K562 (cell line): Measurements from ENCODE around the gene KCNQ5. TPM values are rescaled to one million over a fixed set of nuclear protein-coding genes. Genes with fewer than 3 reads are reported as not detected.

Source experiments
- ATAC-seq: fragments of 200-7000 bp; cut with Tn5 transposase; 3 replicates; pipeline ENCODE4 v1.9.1; 2020; ENCODE audit warnings: moderate library complexity
- BruUV-seq: library from RNA; stranded (reverse); fragments of 400-500 nt; replicated peaks from 2 replicates; lab custom pipeline; 2021; lab: Mats Ljungman, UMichigan
- CTCF ChIA-PET: fragments of 300-600 bp; formaldehyde crosslinking; extraction: SDS; loops from one replicate; lab custom pipeline; 2021; ENCODE audit warnings: low intra/inter-chr PET ratio; lab: Yijun Ruan, JAX
- POLR2A ChIA-PET: fragments of 300-600, 350-650 bp; sonication (Branson Sonifier 250); formaldehyde crosslinking; extraction: SDS; loops from one replicate; lab custom pipeline; 2021; ENCODE audit warnings: antibody characterized with exemption, inconsistent platforms; lab: Yijun Ruan, JAX
- DNase-seq, 4 experiments: peaks; one replicate each; pipeline versions ENCODE4 v3.0.0 to v3.0.0-alpha.2; 2011 to 2018; ENCODE audit warnings: low spot score in 3 of 4, mixed read lengths in 3 of 4; ENCODE audit errors: extremely low read depth in 1 of 4
- FAIRE-seq: peaks from 2 replicates; lab custom pipeline; 2011; peaks lifted over from hg19 to GRCh38; lab: Jason Lieb, UNC
- H2AFZ ChIP-seq: 2 replicates; pipeline ENCODE4 v1.6.0; 2011; ENCODE audit warnings: low read depth, low read length, control low read depth, inconsistent platforms
- H3K27ac ChIP-seq: fragments of 200-600 bp; 3 replicates; pipeline ENCODE4 v1.8.0; 2011; ENCODE audit warnings: low read depth, mild to moderate bottlenecking, control low read depth, inconsistent platforms, low read length, moderate library complexity, mixed read lengths; ENCODE audit errors: extremely low read depth
- H3K27me3 ChIP-seq, 2 experiments: fragments of 300-600 bp in 1 of 2; 2 replicates in 1 of 2; 3 replicates in 1 of 2; pipeline versions ENCODE4 v1.6.0 to v1.8.0; 2011; ENCODE audit warnings: inconsistent platforms in 2 of 2, low read length in 2 of 2, mild to moderate bottlenecking in 1 of 2, mixed read lengths in 1 of 2, moderate library complexity in 1 of 2; ENCODE audit not compliant: control insufficient read depth in 2 of 2, insufficient read depth in 2 of 2
- H3K36me3 ChIP-seq: fragments of 300-600 bp; 3 replicates; pipeline ENCODE4 v1.8.0; 2011; ENCODE audit warnings: mild to moderate bottlenecking, low read length, inconsistent platforms; ENCODE audit not compliant: control insufficient read depth, insufficient read depth
- H3K4me1 ChIP-seq, 2 experiments: fragments of 200-600 bp in 1 of 2; replicated peaks in 1 of 2; 2 replicates in 1 of 2; 3 replicates in 1 of 2; pipeline versions ENCODE4 v1.5.1 to v1.8.0; 2011; ENCODE audit warnings: inconsistent platforms in 2 of 2, low read length in 2 of 2, mild to moderate bottlenecking in 1 of 2, mixed read lengths in 1 of 2, moderate library complexity in 1 of 2; ENCODE audit not compliant: control insufficient read depth in 2 of 2, insufficient read depth in 2 of 2
- H3K4me2 ChIP-seq: 2 replicates; pipeline ENCODE4 v1.6.1; 2011; ENCODE audit warnings: low read length, control low read depth, inconsistent platforms, mixed read lengths; ENCODE audit not compliant: insufficient read depth
- H3K4me3 ChIP-seq: fragments of 200-600 bp; sonication (generic), shearing (Covaris generic); 2 replicates; pipeline ENCODE4 v1.5.1; 2016; ENCODE audit warnings: control low read depth, inconsistent platforms
- H3K79me2 ChIP-seq: fragments of 200-600 bp; 3 replicates; pipeline ENCODE4 v1.8.0; 2011; ENCODE audit warnings: low read length, inconsistent platforms; ENCODE audit not compliant: control insufficient read depth, insufficient read depth
- H3K9ac ChIP-seq, 2 experiments: 2 replicates each; pipeline versions ENCODE4 v1.6.0 to v1.6.1; 2011; ENCODE audit warnings: low read depth in 2 of 2, low read length in 2 of 2, control low read depth in 1 of 2, inconsistent platforms in 1 of 2, mild to moderate bottlenecking in 1 of 2, mixed read lengths in 1 of 2; ENCODE audit not compliant: insufficient read depth in 1 of 2
- H3K9me1 ChIP-seq: one replicate; pipeline ENCODE4 v1.6.0; 2011; ENCODE audit warnings: inconsistent platforms, mild to moderate bottlenecking, low read length, moderate library complexity; ENCODE audit not compliant: control insufficient read depth, insufficient read depth
- H3K9me3 ChIP-seq: replicated peaks from 2 replicates; pipeline ENCODE4 v1.5.1; 2011; ENCODE audit warnings: low read depth, low read length, inconsistent platforms; ENCODE audit not compliant: control insufficient read depth, insufficient read depth
- H4K20me1 ChIP-seq: replicated peaks from 2 replicates; pipeline ENCODE4 v1.6.1; 2011; ENCODE audit warnings: low read length, inconsistent platforms, mixed read lengths; ENCODE audit not compliant: control insufficient read depth, insufficient read depth
- CTBP1 ChIP-seq: fragments of 450-650 bp; IDR thresholded peaks from 2 replicates; pipeline ENCODE4 v1.6.1; 2016; ENCODE audit warnings: borderline replicate concordance
- NFYB ChIP-seq: IDR thresholded peaks from 2 replicates; pipeline ENCODE4 v1.6.1; 2011; ENCODE audit warnings: mild to moderate bottlenecking, moderate library complexity; ENCODE audit not compliant: insufficient read length; ENCODE audit errors: extremely low read depth
- SIRT6 ChIP-seq: IDR thresholded peaks from one replicate; pipeline ENCODE4 v1.6.1; 2012; ENCODE audit warnings: low read depth, mild to moderate bottlenecking, control low read depth, inconsistent platforms, low read length, moderate library complexity
- SREBF1 ChIP-seq: fragments of 150-350 bp; IDR thresholded peaks from 2 replicates; pipeline ENCODE4 v1.6.1; 2014; ENCODE audit warnings: antibody characterized with exemption, low read depth, low read length, borderline replicate concordance
- WGBS: fragments of 100-300 bp; shearing (Covaris generic); methylation state at CpG from one replicate; pipeline ENCODE4 v1.1.6; 2016; ENCODE audit warnings: low coverage, mixed read lengths; ENCODE audit not compliant: insufficient coverage; ENCODE audit errors: missing lambda C conversion rate; 5-methylcytosine and 5-hydroxymethylcytosine counted together
- in situ Hi-C: fragments of 300-500 bp; cut with MboI; formaldehyde crosslinking; loops from 4 replicates; pipeline ENCODE4 v1.15.0; 2018; ENCODE audit warnings: inconsistent platforms, mixed read lengths
- intact Hi-C: fragments of 100-400 bp; cut with micrococcal nuclease; formaldehyde crosslinking; loops from 2 replicates; pipeline ENCODE4 v1.14.2; 2022
- polyA plus RNA-seq, 8 experiments: library from polyadenylated mRNA; depleted of rRNA in 4 of 8; stranded (reverse) in 5 of 8; unstranded in 3 of 8; fragments of >200 nt; fragmentation: Nextera tagmentation in 2 of 8; fragmentation: Illumina TruSeq in 1 of 8; extraction: Ambion mirVana in 2 of 8; extraction: Trizol in 1 of 8; gene quantifications; 2 replicates each; pipeline versions ENCODE4 v1.2.1 to v1.2.3, GENCODE V29; 2011 to 2014; ENCODE audit warnings: inconsistent platforms in 1 of 8, missing spikeins in 1 of 8
- total RNA-seq, 7 experiments: library from RNA; depleted of rRNA in 6 of 7; stranded (reverse); fragments of >200 nt in 6 of 7; fragmentation: Illumina TruSeq in 2 of 7; extraction: Trizol in 2 of 7; gene quantifications; 2 replicates each; pipeline versions ENCODE4 v1.2.1 to v1.2.3, GENCODE V29; 2011 to 2021; ENCODE audit warnings: low replicate concordance in 1 of 7
- TF ChIP-seq, protein P1 (sequence below), 2 experiments: fragments of 450-650 bp in 1 of 2; IDR thresholded peaks; 2 replicates each; pipeline ENCODE4 v1.6.1; 2011 to 2017; ENCODE audit warnings: low read depth in 2 of 2, antibody characterized with exemption in 1 of 2, borderline replicate concordance in 1 of 2, low read length in 1 of 2, mild to moderate bottlenecking in 1 of 2, mixed read lengths in 1 of 2; ENCODE audit not compliant: control insufficient read depth in 1 of 2
- TF ChIP-seq, protein P2 (sequence below): fragments of 450-650 bp; IDR thresholded peaks from 2 replicates; pipeline ENCODE4 v1.7.1; 2018; ENCODE audit warnings: mild to moderate bottlenecking, low read depth; ENCODE audit not compliant: partially characterized antibody
- TF ChIP-seq, protein P3 (sequence below): sonication (generic); formaldehyde crosslinking; IDR thresholded peaks from 2 replicates; pipeline ENCODE4 v1.8.1; 2023; ENCODE audit warnings: mild to moderate bottlenecking, missing genetic modification reagents
- TF ChIP-seq, protein P4 (sequence below): fragments of 450-650 bp; formaldehyde crosslinking; IDR thresholded peaks from 2 replicates; pipeline ENCODE4 v1.4.0; 2020; ENCODE audit warnings: mild to moderate bottlenecking

The KCNQ5 gene
- total and polyA plus RNA-seq, 9 of the 15 experiments (the other 6 are each of a cell fraction or from before 2014, with no cell fraction given): 0.31 to 5.9 (median 2.6) TPM

DNA sequence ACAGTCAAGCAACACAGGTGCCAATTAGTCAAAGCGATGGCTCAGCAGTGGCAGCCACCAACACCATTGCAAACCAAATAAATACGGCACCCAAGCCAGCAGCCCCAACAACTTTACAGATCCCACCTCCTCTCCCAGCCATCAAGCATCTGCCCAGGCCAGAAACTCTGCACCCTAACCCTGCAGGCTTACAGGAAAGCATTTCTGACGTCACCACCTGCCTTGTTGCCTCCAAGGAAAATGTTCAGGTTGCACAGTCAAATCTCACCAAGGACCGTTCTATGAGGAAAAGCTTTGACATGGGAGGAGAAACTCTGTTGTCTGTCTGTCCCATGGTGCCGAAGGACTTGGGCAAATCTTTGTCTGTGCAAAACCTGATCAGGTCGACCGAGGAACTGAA is 572.9 kb downstream of the KCNQ5 start (continued):
- TF ChIP-seq, protein P1, sequence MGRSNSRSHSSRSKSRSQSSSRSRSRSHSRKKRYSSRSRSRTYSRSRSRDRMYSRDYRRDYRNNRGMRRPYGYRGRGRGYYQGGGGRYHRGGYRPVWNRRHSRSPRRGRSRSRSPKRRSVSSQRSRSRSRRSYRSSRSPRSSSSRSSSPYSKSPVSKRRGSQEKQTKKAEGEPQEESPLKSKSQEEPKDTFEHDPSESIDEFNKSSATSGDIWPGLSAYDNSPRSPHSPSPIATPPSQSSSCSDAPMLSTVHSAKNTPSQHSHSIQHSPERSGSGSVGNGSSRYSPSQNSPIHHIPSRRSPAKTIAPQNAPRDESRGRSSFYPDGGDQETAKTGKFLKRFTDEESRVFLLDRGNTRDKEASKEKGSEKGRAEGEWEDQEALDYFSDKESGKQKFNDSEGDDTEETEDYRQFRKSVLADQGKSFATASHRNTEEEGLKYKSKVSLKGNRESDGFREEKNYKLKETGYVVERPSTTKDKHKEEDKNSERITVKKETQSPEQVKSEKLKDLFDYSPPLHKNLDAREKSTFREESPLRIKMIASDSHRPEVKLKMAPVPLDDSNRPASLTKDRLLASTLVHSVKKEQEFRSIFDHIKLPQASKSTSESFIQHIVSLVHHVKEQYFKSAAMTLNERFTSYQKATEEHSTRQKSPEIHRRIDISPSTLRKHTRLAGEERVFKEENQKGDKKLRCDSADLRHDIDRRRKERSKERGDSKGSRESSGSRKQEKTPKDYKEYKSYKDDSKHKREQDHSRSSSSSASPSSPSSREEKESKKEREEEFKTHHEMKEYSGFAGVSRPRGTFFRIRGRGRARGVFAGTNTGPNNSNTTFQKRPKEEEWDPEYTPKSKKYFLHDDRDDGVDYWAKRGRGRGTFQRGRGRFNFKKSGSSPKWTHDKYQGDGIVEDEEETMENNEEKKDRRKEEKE (IDR thresholded peaks at IDR 0.05; ENCODE audit: borderline replicate concordance in 1 of 2, control insufficient read depth in 1 of 2, low read depth in 2 of 2, low read length in 1 of 2): no peak
- TF ChIP-seq, all 486 proteins: peak for 0

DNA sequence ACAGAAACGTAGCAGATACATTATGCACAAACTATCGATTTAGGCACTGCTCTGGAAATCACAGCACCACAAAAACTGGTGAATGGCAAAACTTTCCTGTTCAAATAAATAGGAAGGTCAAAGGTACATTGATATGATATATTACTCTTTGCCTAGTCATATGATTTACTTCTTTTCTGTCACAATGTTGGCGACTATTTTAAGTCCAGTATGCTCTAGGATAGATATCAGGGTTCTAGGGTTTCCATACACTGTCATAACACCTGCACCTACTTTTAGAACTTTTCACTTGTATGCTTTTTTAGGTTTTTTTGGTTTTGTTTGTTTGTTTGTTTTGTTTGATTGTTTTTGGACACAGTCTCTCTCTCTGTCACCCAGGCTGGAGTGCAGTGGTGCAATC is 578.4 kb downstream of the KCNQ5 start:
- Histone ChIP-seq H4K20me1 (no peaks in the 10 kb centered on the region), H3K9ac (no peak overlapping the region), H3K4me2 (no peak overlapping the region), H3K9me1 (no peaks in the 10 kb centered on the region), H3K79me2 (no peaks in the 10 kb centered on the region), H3K9me3 (no peaks in the 10 kb centered on the region), H2AFZ (no peak overlapping the region), H3K4me3 (no peak overlapping the region), H3K27ac (no peak overlapping the region), H3K27me3 (peaks cover 4 to 5% of the 10 kb centered on the region in 2 experiments; a peak in 1 of 5 replicates), H3K4me1 (peaks cover 0 to 4% of the 10 kb centered on the region in 2 experiments; a peak in 1 of 5 replicates), H3K36me3 (no peaks in the 10 kb centered on the region)
- 2% methylated on average over 3 of the region's 3 CpGs for WGBS
- ATAC-seq (no peak), FAIRE-seq (no peak), DNase-seq (no peak)
- ChIA-PET CTCF (no interaction called here), POLR2A (no interaction called here)
- no TSS peak for BruUV-seq
- TF ChIP-seq, protein P2, sequence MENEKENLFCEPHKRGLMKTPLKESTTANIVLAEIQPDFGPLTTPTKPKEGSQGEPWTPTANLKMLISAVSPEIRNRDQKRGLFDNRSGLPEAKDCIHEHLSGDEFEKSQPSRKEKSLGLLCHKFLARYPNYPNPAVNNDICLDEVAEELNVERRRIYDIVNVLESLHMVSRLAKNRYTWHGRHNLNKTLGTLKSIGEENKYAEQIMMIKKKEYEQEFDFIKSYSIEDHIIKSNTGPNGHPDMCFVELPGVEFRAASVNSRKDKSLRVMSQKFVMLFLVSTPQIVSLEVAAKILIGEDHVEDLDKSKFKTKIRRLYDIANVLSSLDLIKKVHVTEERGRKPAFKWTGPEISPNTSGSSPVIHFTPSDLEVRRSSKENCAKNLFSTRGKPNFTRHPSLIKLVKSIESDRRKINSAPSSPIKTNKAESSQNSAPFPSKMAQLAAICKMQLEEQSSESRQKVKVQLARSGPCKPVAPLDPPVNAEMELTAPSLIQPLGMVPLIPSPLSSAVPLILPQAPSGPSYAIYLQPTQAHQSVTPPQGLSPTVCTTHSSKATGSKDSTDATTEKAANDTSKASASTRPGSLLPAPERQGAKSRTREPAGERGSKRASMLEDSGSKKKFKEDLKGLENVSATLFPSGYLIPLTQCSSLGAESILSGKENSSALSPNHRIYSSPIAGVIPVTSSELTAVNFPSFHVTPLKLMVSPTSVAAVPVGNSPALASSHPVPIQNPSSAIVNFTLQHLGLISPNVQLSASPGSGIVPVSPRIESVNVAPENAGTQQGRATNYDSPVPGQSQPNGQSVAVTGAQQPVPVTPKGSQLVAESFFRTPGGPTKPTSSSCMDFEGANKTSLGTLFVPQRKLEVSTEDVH: no peak
- TF ChIP-seq SIRT6: no peak
- TF ChIP-seq, protein P3, sequence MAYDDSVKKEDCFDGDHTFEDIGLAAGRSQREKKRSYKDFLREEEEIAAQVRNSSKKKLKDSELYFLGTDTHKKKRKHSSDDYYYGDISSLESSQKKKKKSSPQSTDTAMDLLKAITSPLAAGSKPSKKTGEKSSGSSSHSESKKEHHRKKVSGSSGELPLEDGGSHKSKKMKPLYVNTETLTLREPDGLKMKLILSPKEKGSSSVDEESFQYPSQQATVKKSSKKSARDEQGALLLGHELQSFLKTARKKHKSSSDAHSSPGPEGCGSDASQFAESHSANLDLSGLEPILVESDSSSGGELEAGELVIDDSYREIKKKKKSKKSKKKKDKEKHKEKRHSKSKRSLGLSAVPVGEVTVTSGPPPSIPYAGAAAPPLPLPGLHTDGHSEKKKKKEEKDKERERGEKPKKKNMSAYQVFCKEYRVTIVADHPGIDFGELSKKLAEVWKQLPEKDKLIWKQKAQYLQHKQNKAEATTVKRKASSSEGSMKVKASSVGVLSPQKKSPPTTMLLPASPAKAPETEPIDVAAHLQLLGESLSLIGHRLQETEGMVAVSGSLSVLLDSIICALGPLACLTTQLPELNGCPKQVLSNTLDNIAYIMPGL (CRISPR knock-in tag): no peak
- TF ChIP-seq, protein P4, sequence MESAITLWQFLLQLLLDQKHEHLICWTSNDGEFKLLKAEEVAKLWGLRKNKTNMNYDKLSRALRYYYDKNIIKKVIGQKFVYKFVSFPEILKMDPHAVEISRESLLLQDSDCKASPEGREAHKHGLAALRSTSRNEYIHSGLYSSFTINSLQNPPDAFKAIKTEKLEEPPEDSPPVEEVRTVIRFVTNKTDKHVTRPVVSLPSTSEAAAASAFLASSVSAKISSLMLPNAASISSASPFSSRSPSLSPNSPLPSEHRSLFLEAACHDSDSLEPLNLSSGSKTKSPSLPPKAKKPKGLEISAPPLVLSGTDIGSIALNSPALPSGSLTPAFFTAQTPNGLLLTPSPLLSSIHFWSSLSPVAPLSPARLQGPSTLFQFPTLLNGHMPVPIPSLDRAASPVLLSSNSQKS: no peak
- no peak for TF ChIP-seq SREBF1
- TF ChIP-seq CTBP1: no peak
- TF ChIP-seq NFYB: no peak
- in situ Hi-C loops (no loop called here), intact Hi-C loops (no loop called here)
